Osteoblast (primary cell): Measurements from ENCODE around the gene EEF1A1. TPM values are rescaled to one million over a fixed set of nuclear protein-coding genes. Genes with fewer than 3 reads are reported as not detected.
"Not testable (repeated sequence)": the region's sequence is repeated elsewhere in the genome, so short reads cannot be mapped to it uniquely, and the experiment has no call there.

Experiments
- DNase-seq: peaks from one replicate; pipeline ENCODE4 v3.0.0; 2011; ENCODE audit warnings: low spot score, mixed read lengths; ENCODE audit not compliant: insufficient read length; ENCODE audit errors: missing footprints
- H2AFZ ChIP-seq: 2 replicates; pipeline ENCODE4 v1.6.0; 2011; ENCODE audit warnings: mild to moderate bottlenecking, low read length
- H3K27ac ChIP-seq: 2 replicates; pipeline ENCODE4 v1.5.1; 2011; ENCODE audit warnings: mild to moderate bottlenecking, low read depth, low read length, moderate library complexity
- H3K27me3 ChIP-seq: 2 replicates; pipeline ENCODE4 v1.6.0; 2012; ENCODE audit warnings: mild to moderate bottlenecking, control low read depth, inconsistent platforms, low read length, moderate library complexity; ENCODE audit not compliant: insufficient read depth
- H3K36me3 ChIP-seq: 2 replicates; pipeline ENCODE4 v1.5.1; 2011; ENCODE audit warnings: mild to moderate bottlenecking, low read length, control low read depth, moderate library complexity; ENCODE audit not compliant: insufficient read depth
- H3K4me1 ChIP-seq: 2 replicates; pipeline ENCODE4 v1.5.1; 2011; ENCODE audit warnings: mild to moderate bottlenecking, low read length, control low read depth, moderate library complexity; ENCODE audit not compliant: insufficient read depth
- H3K4me2 ChIP-seq: 2 replicates; pipeline ENCODE4 v1.6.0; 2011; ENCODE audit warnings: mild to moderate bottlenecking, low read length; ENCODE audit not compliant: insufficient read depth
- H3K4me3 ChIP-seq: fragments of 200-600 bp; sonication (generic); 3 replicates; pipeline ENCODE4 v1.5.1; 2012; ENCODE audit warnings: mild to moderate bottlenecking, low read length, inconsistent platforms; ENCODE audit not compliant: insufficient read depth
- H3K79me2 ChIP-seq: 2 replicates; pipeline ENCODE4 v1.6.0; 2012; ENCODE audit warnings: mild to moderate bottlenecking, low read length, control low read depth, inconsistent platforms; ENCODE audit not compliant: insufficient read depth
- H3K9me3 ChIP-seq: 2 replicates; pipeline ENCODE4 v1.5.1; 2011; ENCODE audit warnings: low read depth, low read length, control low read depth
- H4K20me1 ChIP-seq: 2 replicates; pipeline ENCODE4 v1.6.0; 2012; ENCODE audit warnings: mild to moderate bottlenecking, low read length, control low read depth; ENCODE audit not compliant: insufficient read depth
- CTCF ChIP-seq: IDR thresholded peaks from 2 replicates; pipeline ENCODE4 v1.5.1; 2011; ENCODE audit warnings: mild to moderate bottlenecking, low read depth, low read length, moderate library complexity; ENCODE audit errors: extremely low read depth
- total RNA-seq: library from RNA; depleted of rRNA; stranded (reverse); fragments of >200 nt; gene quantifications from 2 replicates; pipeline ENCODE4 v1.2.3, GENCODE V29; 2012

Gene EEF1A1
- total RNA-seq, 1 donor: 19,513 TPM

GRCh38 chr6:73519926-73520687 is 725 bp downstream of the EEF1A1 start:
- H2AFZ ChIP-seq: no peak overlapping the region
- peaks cover 51% of the 10 kb centered on the region for H3K36me3 ChIP-seq
- peak overlapping the region; percentile 85 for H3K4me3 ChIP-seq
- H3K9me3 ChIP-seq: no peaks in the 10 kb centered on the region
- peak; percentile 81 for DNase-seq
- peaks cover 30% of the 10 kb centered on the region for H3K4me1 ChIP-seq
- no peaks in the 10 kb centered on the region for H3K27me3 ChIP-seq
- peaks cover 43% of the 10 kb centered on the region for H4K20me1 ChIP-seq
- H3K4me2 ChIP-seq: peak overlapping the region; percentile 84
- H3K79me2 ChIP-seq: peaks cover 43% of the 10 kb centered on the region
- TF ChIP-seq CTCF: no peak
- H3K27ac ChIP-seq: peak overlapping the region; percentile 98

- peaks cover 43% of the 10 kb centered on the region for H3K79me2 ChIP-seq
Observed at GRCh38 chr6:73518982-73519881, 1.6 kb downstream of the EEF1A1 start.

GRCh38 chr6:73518100-73518981 is 2.5 kb downstream of the EEF1A1 start:
- H3K4me1 ChIP-seq: peaks cover 24% of the 10 kb centered on the region
- not testable (repeated sequence) for DNase-seq
- peak overlapping the region; percentile 98 for H3K27ac ChIP-seq

More at GRCh38 chr6:73518982-73519881, 1.6 kb downstream of the EEF1A1 start:
- H3K27ac ChIP-seq: peak overlapping the region; percentile 98
- H3K4me3 ChIP-seq: peak overlapping the region; percentile 85
- DNase-seq, H3K9me3 ChIP-seq, H2AFZ ChIP-seq, H3K27me3 ChIP-seq: not testable (repeated sequence)
- peaks cover 27% of the 10 kb centered on the region for H3K4me1 ChIP-seq
- H4K20me1 ChIP-seq: peaks cover 51% of the 10 kb centered on the region
- peak overlapping the region; percentile 84 for H3K4me2 ChIP-seq
- H3K36me3 ChIP-seq: peaks cover 55% of the 10 kb centered on the region

GRCh38 chr6:73516514-73517489 is 4.0 kb downstream of the EEF1A1 start:
- peak overlapping the region; percentile 46 for H3K4me3 ChIP-seq
- TF ChIP-seq CTCF: no peak
- peaks cover 58% of the 10 kb centered on the region for H4K20me1 ChIP-seq
- H2AFZ ChIP-seq: no peak overlapping the region
- peak overlapping the region; percentile 63 for H3K27ac ChIP-seq
- peaks cover 55% of the 10 kb centered on the region for H3K36me3 ChIP-seq
- H3K79me2 ChIP-seq: peaks cover 36% of the 10 kb centered on the region
- no peaks in the 10 kb centered on the region for H3K27me3 ChIP-seq
- no peak for DNase-seq
- H3K4me2 ChIP-seq: peak overlapping the region; percentile 50
- H3K4me1 ChIP-seq: peaks cover 10% of the 10 kb centered on the region
- H3K9me3 ChIP-seq: no peaks in the 10 kb centered on the region

More at GRCh38 chr6:73518100-73518981, 2.5 kb downstream of the EEF1A1 start:
- not testable (repeated sequence) for H2AFZ ChIP-seq, H3K27me3 ChIP-seq, H3K9me3 ChIP-seq
- Histone ChIP-seq H3K79me2 (peaks cover 40% of the 10 kb centered on the region), H3K36me3 (peaks cover 55% of the 10 kb centered on the region), H4K20me1 (peaks cover 58% of the 10 kb centered on the region), H3K4me2 (peak overlapping the region; percentile 84), H3K4me3 (peak overlapping the region; percentile 85)
